SH-SY5Y (cell line): Measurements from ENCODE around the gene NSD2.

Experiments
- GATA2 ChIP-seq: IDR thresholded peaks from 2 replicates; pipeline ENCODE4 v1.6.1; 2011; ENCODE audit warnings: mild to moderate bottlenecking, low read depth, low read length
- GATA3 ChIP-seq: IDR thresholded peaks from 2 replicates; pipeline ENCODE4 v1.6.1; 2011; ENCODE audit warnings: low read depth, mild to moderate bottlenecking, low read length, moderate library complexity

Gene NSD2

GRCh38 chr4:1981251-1982058 lies 110.3 kb downstream of the NSD2 start:
- TF ChIP-seq GATA3 (no peak), GATA2 (no peak)

GRCh38 chr4:1982124-1983052 lies 111.2 kb downstream of the NSD2 start:
- TF ChIP-seq GATA3 (no peak), GATA2 (no peak)

- TF ChIP-seq GATA3 = no peak
- no peak for TF ChIP-seq GATA2
These were observed 112.1 kb downstream of the NSD2 start for GRCh38 chr4:1983053-1983845.

GRCh38 chr4:1983846-1984405 lies 112.7 kb downstream of the NSD2 start:
- no peak for TF ChIP-seq GATA3
- peak; percentile 77 for TF ChIP-seq GATA2

- no peak for TF ChIP-seq GATA3
- TF ChIP-seq GATA2 = no peak; the same call in 1 of the 2 replicates
These were observed 113.4 kb downstream of the NSD2 start for GRCh38 chr4:1984406-1985191.

GRCh38 chr4:1985294-1985693 lies 114.1 kb downstream of the NSD2 start:
- TF ChIP-seq GATA3 (no peak), GATA2 (no peak)

GRCh38 chr4:1985780-1986577 lies 114.8 kb downstream of the NSD2 start:
- no peak for TF ChIP-seq GATA3
- TF ChIP-seq GATA2 = no peak

GRCh38 chr4:1986578-1987210 lies 115.5 kb downstream of the NSD2 start:
- TF ChIP-seq GATA2 = no peak
- no peak for TF ChIP-seq GATA3

GRCh38 chr4:1987296-1987695 lies 116.1 kb downstream of the NSD2 start:
- TF ChIP-seq GATA3 (no peak), GATA2 (no peak)

GRCh38 chr4:1987721-1988326 lies 116.6 kb downstream of the NSD2 start:
- no peak for TF ChIP-seq GATA3

GRCh38 chr4:1988327-1988724 lies 117.1 kb downstream of the NSD2 start:
- no peak for TF ChIP-seq GATA3
- TF ChIP-seq GATA2 = no peak

GRCh38 chr4:1989533-1990347 lies 118.5 kb downstream of the NSD2 start:
- TF ChIP-seq GATA3 (no peak), GATA2 (no peak)

- no peak for TF ChIP-seq GATA2
- TF ChIP-seq GATA3 = no peak
These were observed 119.1 kb downstream of the NSD2 start for GRCh38 chr4:1990348-1990645.
